HL-60/S4 treated with phorbol 12-myristate 13-acetate at 8.2 ng/mL for 4 days and 3 days (cell line): ENCODE measurements around the gene SMAD7.

Experiments
- in situ Hi-C: fragments of 300-500 bp; cut with MboI; formaldehyde crosslinking; loops from 2 replicates; pipeline ENCODE4 v1.15.0; 2022; ENCODE audit warnings: low sequenced_read_pairs

Gene SMAD7

GRCh38 chr18:48950536-48951447 is at the start of gene SMAD7:
Gene SMAD7, minus strand, starts transcription at chr18:48950965. Its CDS starts 541 bp downstream, at chr18:48950424.
- in situ Hi-C loops, result no loop called here

- in situ Hi-C loops, result no loop called here
Measured at GRCh38 chr18:48999569-48999968, 48.8 kb upstream of the SMAD7 start.

GRCh38 chr18:48997985-48998831 is 47.4 kb upstream of the SMAD7 start:
- in situ Hi-C loops, result no loop called here

- in situ Hi-C loops, result no loop called here
Measured at GRCh38 chr18:48997681-48997984, 46.9 kb upstream of the SMAD7 start.

- in situ Hi-C loops, result no loop called here
Measured at GRCh38 chr18:48996901-48997463, 46.2 kb upstream of the SMAD7 start.

- in situ Hi-C loops, result no loop called here
Measured at GRCh38 chr18:48996041-48996440, 45.3 kb upstream of the SMAD7 start.

- in situ Hi-C loops, result no loop called here
Measured at GRCh38 chr18:48994926-48995835, 44.4 kb upstream of the SMAD7 start.

- in situ Hi-C loops, result no loop called here
Measured at GRCh38 chr18:48994044-48994651, 43.4 kb upstream of the SMAD7 start.

GRCh38 chr18:48993586-48993985 is 42.8 kb upstream of the SMAD7 start:
- in situ Hi-C loops, result no loop called here

- in situ Hi-C loops, result no loop called here
Measured at GRCh38 chr18:48992791-48993555, 42.2 kb upstream of the SMAD7 start.

- in situ Hi-C loops, result no loop called here
Measured at GRCh38 chr18:48992133-48992532, 41.4 kb upstream of the SMAD7 start.

- in situ Hi-C loops, result no loop called here
Measured at GRCh38 chr18:48991676-48992075, 40.9 kb upstream of the SMAD7 start.

GRCh38 chr18:48991319-48991660 is 40.5 kb upstream of the SMAD7 start:
- in situ Hi-C loops, result no loop called here

GRCh38 chr18:48990481-48991318 is 39.9 kb upstream of the SMAD7 start:
- in situ Hi-C loops, result no loop called here

GRCh38 chr18:48989304-48990303 is 38.8 kb upstream of the SMAD7 start:
- in situ Hi-C loops, result no loop called here

GRCh38 chr18:48988508-48989303 is 37.9 kb upstream of the SMAD7 start:
- in situ Hi-C loops, result no loop called here

GRCh38 chr18:48987821-48988220 is 37.1 kb upstream of the SMAD7 start:
- in situ Hi-C loops, result no loop called here
